B cell (primary cell): Measurements from ENCODE around the gene VILL. TPM values are rescaled to one million over a fixed set of nuclear protein-coding genes. Genes with fewer than 3 reads are reported as not detected.

Experiments used
- ATAC-seq: fragments of 200-7000 bp; cut with Tn5 transposase; one replicate; pipeline ENCODE4 v1.10.0; 2021; ENCODE audit warnings: low read depth, mild to moderate bottlenecking, moderate number of reproducible peaks, moderate library complexity
- CTCF ChIA-PET: fragments of 350-600 bp; sonication (Branson Sonifier 250); formaldehyde crosslinking; loops from one replicate; lab custom pipeline; 2021; ENCODE audit warnings: antibody characterized with exemption, inconsistent platforms; lab: Charles Lee
- POLR2A ChIA-PET: fragments of 350-600 bp; sonication (Branson Sonifier 250); formaldehyde crosslinking; loops from one replicate; lab custom pipeline; 2021; ENCODE audit warnings: antibody characterized with exemption; lab: Charles Lee
- DNase-seq: peaks from one replicate; pipeline ENCODE4 v3.0.0; 2013
- H2AFZ ChIP-seq: 2 replicates; pipeline ENCODE4 v1.6.1; 2012; ENCODE audit warnings: mild to moderate bottlenecking, low read depth, low read length; ENCODE audit not compliant: insufficient read depth, poor library complexity, severe bottlenecking
- H3K27ac ChIP-seq, 2 donors: 1 replicate in 1 of 2; 2 replicates in 1 of 2; pipeline ENCODE4 v1.5.1; 2012 to 2013; ENCODE audit warnings: low read length in 2 of 2, mild to moderate bottlenecking in 2 of 2, moderate library complexity in 1 of 2
- H3K27me3 ChIP-seq, 4 experiments: fragments of 200-600 bp in 1 of 4; sonication (generic) in 1 of 4; replicated peaks in 1 of 4; 1 replicate in 2 of 4; 2 replicates in 2 of 4; pipeline versions ENCODE4 v1.6.1 to v1.7.0; 2013 to 2016; ENCODE audit warnings: low read length in 3 of 4, mild to moderate bottlenecking in 2 of 4, mixed read lengths in 1 of 4, moderate library complexity in 1 of 4; ENCODE audit not compliant: insufficient read depth in 4 of 4, control insufficient read depth in 3 of 4; ENCODE audit errors: control extremely low read depth in 1 of 4
- H3K36me3 ChIP-seq, 2 experiments: replicated peaks in 1 of 2; 1 replicate in 1 of 2; 2 replicates in 1 of 2; pipeline versions ENCODE4 v1.6.1 to v1.7.1; 2013; ENCODE audit warnings: low read length in 1 of 2; ENCODE audit not compliant: insufficient read depth in 2 of 2, control insufficient read depth in 1 of 2; ENCODE audit errors: control extremely low read depth in 1 of 2, extremely low read depth in 1 of 2
- H3K4me1 ChIP-seq, 2 donors: fragments of 200-600 bp in 1 of 2; sonication (generic) in 1 of 2; 1 replicate in 1 of 2; 2 replicates in 1 of 2; pipeline versions ENCODE4 v1.5.1 to v1.6.1; 2013 to 2017; ENCODE audit warnings: low read length in 2 of 2; ENCODE audit not compliant: control insufficient read depth in 2 of 2, insufficient read depth in 2 of 2
- H3K4me2 ChIP-seq: replicated peaks from 2 replicates; pipeline ENCODE3; 2012; ENCODE audit warnings: mild to moderate bottlenecking, low read depth, low read length; ENCODE audit not compliant: poor library complexity, severe bottlenecking
- H3K4me3 ChIP-seq, 5 experiments: fragments of 200-600 bp in 1 of 5; sonication (generic) in 1 of 5; 1 replicate in 3 of 5; 2 replicates in 2 of 5; pipeline versions ENCODE4 v1.5.1 to v1.7.0; 2011 to 2016; ENCODE audit warnings: low read length in 4 of 5, mild to moderate bottlenecking in 4 of 5, low read depth in 2 of 5, control low read depth in 1 of 5, moderate library complexity in 1 of 5; ENCODE audit not compliant: insufficient read depth in 1 of 5; ENCODE audit errors: control extremely low read depth in 1 of 5, extremely low read depth in 1 of 5
- H3K79me2 ChIP-seq: fragments of 200-600 bp; sonication (generic); one replicate; pipeline ENCODE4 v1.6.0; 2016; ENCODE audit warnings: low read length; ENCODE audit not compliant: control insufficient read depth, insufficient read depth
- H3K9ac ChIP-seq: fragments of 200-600 bp; sonication (generic); 2 replicates; pipeline ENCODE4 v1.6.1; 2017; ENCODE audit warnings: mild to moderate bottlenecking, low read length, moderate library complexity
- H3K9me3 ChIP-seq, 3 donors: one replicate each; pipeline versions ENCODE4 v1.6.1 to v1.7.1; 2013; ENCODE audit warnings: low read length in 2 of 3; ENCODE audit not compliant: control insufficient read depth in 2 of 3, insufficient read depth in 1 of 3; ENCODE audit errors: control extremely low read depth in 1 of 3
- H4K20me1 ChIP-seq: 2 replicates; pipeline ENCODE4 v1.6.0; 2012; ENCODE audit warnings: mild to moderate bottlenecking, low read length; ENCODE audit not compliant: insufficient read depth, control insufficient read depth, poor library complexity, severe bottlenecking
- H3K27ac Mint-ChIP-seq: one replicate; pipeline ENCODE4 v1.8.0; 2021; ENCODE audit warnings: mixed read lengths
- H3K27me3 Mint-ChIP-seq: one replicate; pipeline ENCODE4 v1.8.0; 2021; ENCODE audit warnings: mixed read lengths
- H3K4me1 Mint-ChIP-seq: one replicate; pipeline ENCODE4 v1.8.0; 2021; ENCODE audit warnings: mixed read lengths
- H3K4me3 Mint-ChIP-seq: one replicate; pipeline ENCODE4 v1.8.0; 2021; ENCODE audit warnings: mixed read lengths
- H3K9me3 Mint-ChIP-seq: one replicate; pipeline ENCODE4 v1.8.0; 2022; ENCODE audit warnings: mixed read lengths; ENCODE audit not compliant: insufficient read depth
- CTCF ChIP-seq: fragments of 200-600 bp; IDR thresholded peaks from one replicate; pipeline ENCODE4 v1.8.0; 2022; ENCODE audit warnings: antibody characterized with exemption, mild to moderate bottlenecking
- EZH2 ChIP-seq: IDR thresholded peaks from 2 replicates; pipeline ENCODE4 v1.6.1; 2012; ENCODE audit warnings: borderline replicate concordance, low read depth, mild to moderate bottlenecking, moderate library complexity, low read length; ENCODE audit not compliant: insufficient read depth, poor library complexity, severe bottlenecking
- WGBS: methylation state at CpG from one replicate; pipeline ENCODE4 v1.1.5; 2013; ENCODE audit warnings: missing lambda C conversion rate; ENCODE audit not compliant: insufficient coverage; 5-methylcytosine and 5-hydroxymethylcytosine counted together
- intact Hi-C: fragments of 100-400 bp; cut with micrococcal nuclease; formaldehyde crosslinking; loops from one replicate; pipeline ENCODE4 v1.10.0; 2022
- polyA plus RNA-seq: library from polyadenylated mRNA; depleted of rRNA; stranded (reverse); fragments of >200 nt; gene quantifications from 2 replicates; pipeline ENCODE4 v1.2.3, GENCODE V29; 2012
- total RNA-seq, 2 donors: library from RNA; stranded (reverse); fragments of 120-200 nt in 1 of 2; gene quantifications; 1 replicate in 1 of 2; 2 replicates in 1 of 2; pipeline versions ENCODE4 v1.2.3 to v1.2.4, GENCODE V29; 2013 to 2022

Gene VILL
- total and polyA plus RNA-seq, 2 donors (not counting 1 experiment from before 2014, with no cell fraction given): 35.2 to 46.4 TPM

DNA sequence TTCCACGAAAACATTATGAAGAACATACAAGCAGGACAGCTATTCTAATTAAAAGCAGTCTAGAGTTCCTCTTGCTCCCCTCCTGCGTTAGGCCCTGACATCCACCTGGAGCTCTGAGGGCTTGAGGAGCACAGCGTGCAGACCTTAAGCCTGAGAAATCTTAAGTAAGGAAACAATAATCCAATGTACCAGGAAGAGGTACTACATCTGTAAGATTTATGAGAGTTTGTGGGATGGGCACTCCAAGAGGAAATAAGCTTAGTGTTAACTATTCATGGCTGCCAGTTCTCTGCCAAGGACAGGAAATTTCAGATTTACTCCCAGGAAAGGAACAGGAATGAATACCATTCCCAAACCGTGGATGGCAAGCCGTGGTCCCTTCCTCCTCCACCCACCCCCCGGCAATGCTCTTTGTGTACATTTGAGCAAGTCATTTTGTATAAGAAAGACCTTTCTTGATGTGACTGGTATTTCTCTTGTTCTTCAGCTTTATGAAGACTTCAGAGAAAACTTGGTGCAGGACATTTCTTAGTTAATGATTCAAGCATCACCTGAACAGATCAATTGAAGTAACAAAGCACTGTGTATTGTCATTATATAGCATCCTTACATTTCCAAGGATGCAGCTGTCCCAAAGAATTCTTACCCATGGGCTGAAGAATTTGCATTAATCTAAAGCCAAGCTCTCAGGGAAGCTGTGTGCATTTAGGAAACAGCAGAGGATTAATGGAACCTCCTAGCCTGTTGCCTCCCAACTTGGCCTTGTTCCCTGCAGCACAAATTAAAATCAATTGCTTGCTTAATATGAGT lies 28.8 kb upstream of the VILL start:
- no peaks in the 10 kb centered on the region for H3K79me2 ChIP-seq
- H3K9me3 Mint-ChIP-seq: no peaks in the 10 kb centered on the region
- H3K27ac ChIP-seq: no peak overlapping the region
- peak overlapping the region; percentile 8 for H2AFZ ChIP-seq
- no peaks in the 10 kb centered on the region for H3K36me3 ChIP-seq
- no peak for DNase-seq
- H4K20me1 ChIP-seq: no peaks in the 10 kb centered on the region
- intact Hi-C loops: loop anchor here (10.0 kb wide), 1 partner anchor 1237 kb away; no protein-coding TSS in a partner anchor
- ChIA-PET CTCF (interaction anchor here (0.8 to 2.3 kb wide), 2 partner anchors 12 to 106 kb away, joined by 3 to 8 read pairs; no protein-coding TSS in a partner anchor), POLR2A (no interaction called here)
- H3K4me3 ChIP-seq: no peak overlapping the region
- 61% methylated on average over 2 of the region's 6 CpGs for WGBS
- no peaks in the 10 kb centered on the region for H3K27me3 ChIP-seq
- peaks cover 3% of the 10 kb centered on the region for H3K27me3 Mint-ChIP-seq
- no peaks in the 10 kb centered on the region for H3K9me3 ChIP-seq
- no peak for TF ChIP-seq CTCF
- TF ChIP-seq EZH2: no peak
- no peak overlapping the region for H3K9ac ChIP-seq
- no peak for ATAC-seq
- H3K4me2 ChIP-seq: no peak overlapping the region
- H3K4me1 ChIP-seq: peaks cover 5 to 9% of the 10 kb centered on the region in 2 donors
- no peak overlapping the region for H3K4me3 Mint-ChIP-seq
- H3K4me1 Mint-ChIP-seq: peaks cover 7% of the 10 kb centered on the region
- H3K27ac Mint-ChIP-seq: no peak overlapping the region

- no peak overlapping the region for H3K4me3 Mint-ChIP-seq
- H4K20me1 ChIP-seq: no peaks in the 10 kb centered on the region
- no peak overlapping the region for H3K4me2 ChIP-seq
- H3K27me3 Mint-ChIP-seq: peaks cover 4% of the 10 kb centered on the region
- H3K36me3 ChIP-seq: no peaks in the 10 kb centered on the region
- H3K9me3 Mint-ChIP-seq: no peaks in the 10 kb centered on the region
- H3K4me3 ChIP-seq: no peak overlapping the region
- H3K79me2 ChIP-seq: no peaks in the 10 kb centered on the region
- no peaks in the 10 kb centered on the region for H3K4me1 ChIP-seq
- H3K27ac ChIP-seq: no peak overlapping the region
- DNase-seq (no peak), ATAC-seq (no peak)
- no peaks in the 10 kb centered on the region for H3K4me1 Mint-ChIP-seq
- intact Hi-C loops: loop anchor here (10.0 kb wide), 1 partner anchor 1238 kb away; no protein-coding TSS in a partner anchor
- TF ChIP-seq EZH2 (no peak), CTCF (no peak)
- H3K27me3 ChIP-seq: no peaks in the 10 kb centered on the region
- no peak overlapping the region for H3K9ac ChIP-seq
- H2AFZ ChIP-seq: no peak overlapping the region
- no peaks in the 10 kb centered on the region for H3K9me3 ChIP-seq
- POLR2A ChIA-PET: no interaction called here
- CTCF ChIA-PET: interaction anchor here (0.7 to 4.1 kb wide), 3 partner anchors 11 to 107 kb away, joined by 3 to 18 read pairs (median 4); no protein-coding TSS in a partner anchor
- WGBS: no CpG with 5 or more reads among the region's 5 CpGs
- no peak overlapping the region for H3K27ac Mint-ChIP-seq
These were observed 27.6 kb upstream of the VILL start for GRCh38 chr3:37963016-37963415.
